Posterior cingulate gyrus (tissue), 11 donors: ENCODE results near the gene IL15RA.

Source experiments
- DNase-seq, 10 donors: peaks; one replicate each; pipeline versions ENCODE4 v3.0.0 to v3.0.0-alpha.2; 2020 to 2021; ENCODE audit warnings: mixed read lengths in 3 of 10
- intact Hi-C: fragments of 100-400 bp; cut with DNase I; formaldehyde crosslinking; loops from one replicate; pipeline ENCODE4 v1.15.1; 2023

Gene IL15RA

GRCh38 chr10:5905854-5906507, 71.4 kb downstream of the IL15RA start:
- intact Hi-C loops: no loop called here
- no peak for DNase-seq

GRCh38 chr10:5904227-5904626, 73.1 kb downstream of the IL15RA start:
- intact Hi-C loops: no loop called here

GRCh38 chr10:5903563-5903962, 73.8 kb downstream of the IL15RA start:
- intact Hi-C loops: no loop called here

More at GRCh38 chr10:5904227-5904626, 73.1 kb downstream of the IL15RA start:
- DNase-seq: no peak

GRCh38 chr10:5902511-5903274, 74.7 kb downstream of the IL15RA start:
- no peak for DNase-seq
- intact Hi-C loops: no loop called here

More at GRCh38 chr10:5903563-5903962, 73.8 kb downstream of the IL15RA start:
- DNase-seq: no peak
